Body of pancreas (tissue), 4 donors: ENCODE data around the gene LAMTOR4. TPM values are rescaled to one million over a fixed set of nuclear protein-coding genes. Genes with fewer than 3 reads are reported as not detected.
A peak's percentile ranks its signal among the peaks of the same experiment; 100 is the strongest.

Source experiments
- ATAC-seq: fragments of 150-250 bp; one replicate; pipeline ENCODE4 v1.9.1; 2016
- DNase-seq, 4 donors: peaks; one replicate each; pipeline ENCODE4 v3.0.0-alpha.2; 2019
- H3K27ac ChIP-seq, 4 donors: fragments of 200-600 bp; sonication (generic); 1 replicate in 3 of 4; 2 replicates in 1 of 4; pipeline versions ENCODE4 v1.5.1 to v1.6.1; 2016 to 2019; ENCODE audit warnings: mild to moderate bottlenecking in 1 of 4, mixed read lengths in 1 of 4, moderate library complexity in 1 of 4
- H3K27me3 ChIP-seq, 2 donors: fragments of 200-600 bp; sonication (generic); one replicate each; pipeline ENCODE4 v1.6.0; 2016; ENCODE audit warnings: mild to moderate bottlenecking in 1 of 2
- H3K36me3 ChIP-seq, 2 donors: fragments of 200-600 bp; sonication (generic); replicated peaks in 1 of 2; 2 replicates each; pipeline ENCODE4 v1.5.1; 2016; ENCODE audit warnings: low read depth in 2 of 2; ENCODE audit not compliant: insufficient read depth in 1 of 2
- H3K4me1 ChIP-seq: fragments of 200-600 bp; sonication (generic); one replicate; pipeline ENCODE4 v1.6.0; 2016
- H3K4me3 ChIP-seq, 2 donors: fragments of 200-600 bp; sonication (generic); 1 replicate in 1 of 2; 2 replicates in 1 of 2; pipeline ENCODE4 v1.5.1; 2016 to 2019
- H3K9me3 ChIP-seq, 3 donors: fragments of 200-600 bp; sonication (generic); 1 replicate in 2 of 3; 2 replicates in 1 of 3; pipeline ENCODE4 v1.5.1; 2016
- CTCF ChIP-seq, 7 experiments: fragments of 450-650 bp in 4 of 7; fragments of 200-600 bp in 3 of 7; sonication (generic) in 3 of 7; IDR thresholded peaks; one replicate each; pipeline ENCODE4 v1.5.1; 2016 to 2019; ENCODE audit warnings: antibody characterized with exemption in 7 of 7
- POLR2A ChIP-seq, 3 donors: fragments of 450-650 bp; IDR thresholded peaks; one replicate each; pipeline ENCODE4 v1.6.1; 2016; ENCODE audit warnings: antibody characterized with exemption in 3 of 3, mild to moderate bottlenecking in 2 of 3
- WGBS, 2 donors: methylation state at CpG; one replicate each; pipeline ENCODE4 v1.1.5; 2017; 5-methylcytosine and 5-hydroxymethylcytosine counted together
- intact Hi-C: fragments of 100-400 bp; cut with DNase I; formaldehyde crosslinking; loops from one replicate; pipeline ENCODE4 v1.15.1; 2023
- total RNA-seq, 2 donors: library from RNA; depleted of rRNA; stranded (reverse); fragments of >200 nt; gene quantifications; one replicate each; pipeline ENCODE4 v1.1.0, GENCODE V29; 2016

Gene LAMTOR4
- total RNA-seq, 2 donors from 2014 or later = 86.1 to 119 TPM

GRCh38 chr7:100156331-100157068 is 7.8 kb downstream of the LAMTOR4 start:
- Histone ChIP-seq H3K4me1 (peaks cover 22% of the 10 kb centered on the region), H3K27me3 (no peaks in the 10 kb centered on the region), H3K9me3 (no peaks in the 10 kb centered on the region), H3K27ac (peak overlapping the region in 1 of 4 donors; percentile 68), H3K4me3 (no peak overlapping the region), H3K36me3 (peaks cover 0 to 2% of the 10 kb centered on the region in 2 donors)
- DNase-seq (no peak), ATAC-seq (no peak)
- WGBS, 2 donors = 80 to 90% methylated on average over 15 to 16 of the region's 16 CpGs
- intact Hi-C loops = no loop called here
- no peak for TF ChIP-seq CTCF (IDR thresholded peaks at IDR 0.05)
- TF ChIP-seq POLR2A (IDR thresholded peaks at IDR 0.05) = no peak

GRCh38 chr7:100157069-100157333 is 8.3 kb downstream of the LAMTOR4 start:
- H3K36me3 ChIP-seq = peaks cover 0 to 2% of the 10 kb centered on the region in 2 donors
- H3K27me3 ChIP-seq = no peaks in the 10 kb centered on the region
- 72 to 82% methylated on average over 5 of the region's 5 CpGs for WGBS, 2 donors
- peaks cover 22% of the 10 kb centered on the region for H3K4me1 ChIP-seq
- intact Hi-C loops = no loop called here
- no peak for TF ChIP-seq CTCF (IDR thresholded peaks at IDR 0.05)
- TF ChIP-seq POLR2A (IDR thresholded peaks at IDR 0.05) = no peak
- H3K27ac ChIP-seq = peak overlapping the region in 3 of 4 donors; percentile 65 to 72 (median 68)
- ATAC-seq (no peak), DNase-seq (no peak)
- no peaks in the 10 kb centered on the region for H3K9me3 ChIP-seq
- no peak overlapping the region for H3K4me3 ChIP-seq

- intact Hi-C loops = no loop called here
- peak overlapping the region; percentile 60 to 97 for H3K4me3 ChIP-seq
- H3K4me1 ChIP-seq = peaks cover 22% of the 10 kb centered on the region
- DNase-seq (peak; percentile 39 to 64 (median 51)), ATAC-seq (peak; percentile 58)
- no peaks in the 10 kb centered on the region for H3K27me3 ChIP-seq
- TF ChIP-seq CTCF (IDR thresholded peaks at IDR 0.05) = no peak
- no peak for TF ChIP-seq POLR2A (IDR thresholded peaks at IDR 0.05)
- H3K27ac ChIP-seq = peak overlapping the region in 3 of 4 donors; percentile 65 to 72 (median 68)
- H3K9me3 ChIP-seq = no peaks in the 10 kb centered on the region
- peaks cover 0 to 2% of the 10 kb centered on the region in 2 donors for H3K36me3 ChIP-seq
- WGBS, 2 donors = 14 to 27% methylated on average over 18 to 32 of the region's 32 CpGs
Measured at GRCh38 chr7:100157334-100158228, 8.9 kb downstream of the LAMTOR4 start.

- Histone ChIP-seq H3K27me3 (no peaks in the 10 kb centered on the region), H3K4me3 (peak within 1 kb of the TSS; percentile 60 to 97), H3K9me3 (no peaks in the 10 kb centered on the region), H3K27ac (peak within 1 kb of the TSS; percentile 45 to 72 (median 66)), H3K4me1 (peaks cover 22% of the 10 kb centered on the region), H3K36me3 (no peaks in the 10 kb centered on the region)
- peak; percentile 91 for ATAC-seq
- intact Hi-C loops = no loop called here
- WGBS, 2 donors = 0 to 1% methylated on average over 24 to 83 of the region's 87 CpGs
- DNase-seq = peak; percentile 88 to 94 (median 90)
- TF ChIP-seq CTCF (IDR thresholded peaks at IDR 0.05) (peak in 1 of 7 experiments; percentile 3), POLR2A (IDR thresholded peaks at IDR 0.05) (peak in 2 of 3 donors; percentile 52 to 54)
Measured at GRCh38 chr7:100158229-100159098, 9.7 kb downstream of the LAMTOR4 start, which contains the start of gene TRAPPC14. TRAPPC14 (minus strand) TSS chr7:100158723; CDS start chr7:100158499, 224 bp downstream.
